ENCODE data around the gene CIAPIN1.
"Not testable (repeated sequence)": the region's sequence is repeated elsewhere in the genome, so short reads cannot be mapped to it uniquely, and the experiment has no call there.

The CIAPIN1 gene

GRCh38 chr16:57439947-57440346 lies 7.2 kb downstream of the CIAPIN1 start:
- not testable (repeated sequence) for DNase-seq

- DNase-seq = no peak
These were observed 11.3 kb downstream of the CIAPIN1 start for GRCh38 chr16:57435838-57436237.

- no peak for DNase-seq
These were observed 13.2 kb downstream of the CIAPIN1 start for GRCh38 chr16:57434003-57434402.

GRCh38 chr16:57432989-57433388 lies 14.2 kb downstream of the CIAPIN1 start:
- DNase-seq = no peak

GRCh38 chr16:57432505-57432904 lies 14.7 kb downstream of the CIAPIN1 start:
- no peak for DNase-seq

GRCh38 chr16:57430955-57431354 lies 16.2 kb downstream of the CIAPIN1 start:
- no peak for DNase-seq

GRCh38 chr16:57427824-57428223 lies 19.4 kb downstream of the CIAPIN1 start:
- no peak for DNase-seq

- no peak for DNase-seq
These were observed 19.9 kb downstream of the CIAPIN1 start for GRCh38 chr16:57427307-57427706.

- DNase-seq = no peak
These were observed 20.8 kb downstream of the CIAPIN1 start for GRCh38 chr16:57426356-57426755.

GRCh38 chr16:57424583-57424982 lies 22.6 kb downstream of the CIAPIN1 start:
- no peak for DNase-seq

GRCh38 chr16:57423152-57423551 lies 24.0 kb downstream of the CIAPIN1 start:
- DNase-seq = no peak

- peak in 1 of 2 experiments; percentile 39 for DNase-seq
These were observed 24.9 kb downstream of the CIAPIN1 start for GRCh38 chr16:57422026-57422944.

GRCh38 chr16:57419506-57419905 lies 27.7 kb downstream of the CIAPIN1 start:
- no peak for DNase-seq

GRCh38 chr16:57416084-57416483 lies 31.1 kb downstream of the CIAPIN1 start:
- no peak for DNase-seq

GRCh38 chr16:57413733-57414132 lies 33.5 kb downstream of the CIAPIN1 start:
- DNase-seq = no peak

- DNase-seq = no peak
These were observed 33.9 kb downstream of the CIAPIN1 start for GRCh38 chr16:57413301-57413730.

GRCh38 chr16:57412584-57412983 lies 34.6 kb downstream of the CIAPIN1 start:
- no peak for DNase-seq

- no peak for DNase-seq
These were observed 35.7 kb downstream of the CIAPIN1 start for GRCh38 chr16:57411362-57411976.

GRCh38 chr16:57409870-57410587 lies 37.2 kb downstream of the CIAPIN1 start:
- DNase-seq = no peak

GRCh38 chr16:57409065-57409464 lies 38.1 kb downstream of the CIAPIN1 start:
- no peak for DNase-seq

- no peak for DNase-seq
These were observed 39.4 kb downstream of the CIAPIN1 start for GRCh38 chr16:57407521-57408353.

- DNase-seq = no peak
These were observed 40.3 kb downstream of the CIAPIN1 start for GRCh38 chr16:57406881-57407280.

- DNase-seq = no peak
These were observed 42.1 kb downstream of the CIAPIN1 start for GRCh38 chr16:57405097-57405496.
